ENCODE data around the gene DUSP28.

The DUSP28 gene

DNA sequence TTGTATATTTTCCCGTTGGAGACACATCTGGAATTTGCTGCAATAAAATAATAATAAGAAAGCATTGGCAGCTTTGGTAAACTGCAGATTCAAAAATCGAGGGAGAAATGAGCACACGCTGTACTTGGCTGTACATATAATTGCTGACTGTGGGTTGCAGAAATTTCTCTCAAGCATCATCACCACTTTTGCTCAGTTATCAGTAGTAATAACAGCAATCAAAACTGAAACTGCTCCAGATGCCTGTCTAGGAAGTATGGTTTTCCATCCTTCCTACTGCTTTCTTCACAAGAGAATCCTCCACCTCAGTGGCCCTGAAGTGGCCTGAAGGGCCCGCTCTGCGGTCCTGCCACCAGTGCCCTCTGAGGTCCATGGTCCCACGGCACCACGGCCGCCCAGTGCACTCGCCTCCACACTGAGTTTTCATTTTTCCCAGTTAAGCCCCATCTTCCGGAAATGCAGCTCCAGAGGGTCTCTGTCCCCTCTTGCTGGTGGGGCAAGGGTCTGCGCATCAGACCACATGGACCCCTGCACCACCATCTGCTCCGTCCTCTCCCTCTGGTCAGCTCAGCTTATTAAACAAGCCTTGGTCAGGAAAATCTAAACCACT, 3.9 kb downstream of the DUSP28 start:
- H3K27ac ChIP-seq, result no peak overlapping the region
- no peak for TF ChIP-seq ZFX (IDR thresholded peaks at IDR 0.05)
- TF ChIP-seq, protein P1, sequence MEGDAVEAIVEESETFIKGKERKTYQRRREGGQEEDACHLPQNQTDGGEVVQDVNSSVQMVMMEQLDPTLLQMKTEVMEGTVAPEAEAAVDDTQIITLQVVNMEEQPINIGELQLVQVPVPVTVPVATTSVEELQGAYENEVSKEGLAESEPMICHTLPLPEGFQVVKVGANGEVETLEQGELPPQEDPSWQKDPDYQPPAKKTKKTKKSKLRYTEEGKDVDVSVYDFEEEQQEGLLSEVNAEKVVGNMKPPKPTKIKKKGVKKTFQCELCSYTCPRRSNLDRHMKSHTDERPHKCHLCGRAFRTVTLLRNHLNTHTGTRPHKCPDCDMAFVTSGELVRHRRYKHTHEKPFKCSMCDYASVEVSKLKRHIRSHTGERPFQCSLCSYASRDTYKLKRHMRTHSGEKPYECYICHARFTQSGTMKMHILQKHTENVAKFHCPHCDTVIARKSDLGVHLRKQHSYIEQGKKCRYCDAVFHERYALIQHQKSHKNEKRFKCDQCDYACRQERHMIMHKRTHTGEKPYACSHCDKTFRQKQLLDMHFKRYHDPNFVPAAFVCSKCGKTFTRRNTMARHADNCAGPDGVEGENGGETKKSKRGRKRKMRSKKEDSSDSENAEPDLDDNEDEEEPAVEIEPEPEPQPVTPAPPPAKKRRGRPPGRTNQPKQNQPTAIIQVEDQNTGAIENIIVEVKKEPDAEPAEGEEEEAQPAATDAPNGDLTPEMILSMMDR (conservative IDR thresholded peaks at IDR 0.05), result no peak

DNA sequence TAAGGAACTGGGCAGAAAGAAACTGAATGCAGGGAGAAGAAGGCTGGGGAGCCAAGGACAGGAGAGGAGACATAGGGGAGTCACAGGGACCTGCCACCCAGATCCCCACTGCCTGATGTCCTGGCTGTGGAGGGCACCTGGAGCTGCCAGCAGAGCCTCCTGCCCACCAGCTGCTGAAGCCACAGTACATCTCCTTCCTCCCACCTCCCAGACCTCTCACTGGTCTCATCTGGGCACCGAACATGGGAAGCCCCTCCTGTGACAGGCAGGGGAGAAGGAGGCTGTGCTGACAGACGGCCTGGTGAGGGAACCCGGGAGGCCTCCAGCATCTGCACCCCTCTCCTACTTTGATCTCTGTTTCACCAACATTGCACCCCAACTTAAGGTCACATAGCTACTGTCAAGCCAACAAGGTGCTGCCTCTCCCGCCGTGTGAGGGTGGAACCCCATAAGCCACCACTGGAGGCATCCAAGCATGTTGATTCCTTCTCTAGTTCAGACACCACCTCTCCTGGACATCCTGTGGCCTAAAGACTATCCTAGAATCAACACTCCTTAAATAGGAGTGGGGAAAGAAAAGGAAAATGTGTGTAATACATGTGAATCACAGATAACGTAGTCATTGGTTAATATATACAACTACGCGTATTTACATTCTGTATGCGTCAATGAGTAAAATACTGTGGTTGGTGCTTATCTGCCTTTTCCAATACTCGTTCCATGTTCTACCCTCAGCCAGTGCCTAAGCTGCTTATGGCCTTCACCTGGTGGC, 4.6 kb downstream of the DUSP28 start:
- TF ChIP-seq ZFX (IDR thresholded peaks at IDR 0.05), result no peak
- TF ChIP-seq, protein P1 (conservative IDR thresholded peaks at IDR 0.05), result no peak
- H3K27ac ChIP-seq, result peak overlapping the region; percentile 94

DNA sequence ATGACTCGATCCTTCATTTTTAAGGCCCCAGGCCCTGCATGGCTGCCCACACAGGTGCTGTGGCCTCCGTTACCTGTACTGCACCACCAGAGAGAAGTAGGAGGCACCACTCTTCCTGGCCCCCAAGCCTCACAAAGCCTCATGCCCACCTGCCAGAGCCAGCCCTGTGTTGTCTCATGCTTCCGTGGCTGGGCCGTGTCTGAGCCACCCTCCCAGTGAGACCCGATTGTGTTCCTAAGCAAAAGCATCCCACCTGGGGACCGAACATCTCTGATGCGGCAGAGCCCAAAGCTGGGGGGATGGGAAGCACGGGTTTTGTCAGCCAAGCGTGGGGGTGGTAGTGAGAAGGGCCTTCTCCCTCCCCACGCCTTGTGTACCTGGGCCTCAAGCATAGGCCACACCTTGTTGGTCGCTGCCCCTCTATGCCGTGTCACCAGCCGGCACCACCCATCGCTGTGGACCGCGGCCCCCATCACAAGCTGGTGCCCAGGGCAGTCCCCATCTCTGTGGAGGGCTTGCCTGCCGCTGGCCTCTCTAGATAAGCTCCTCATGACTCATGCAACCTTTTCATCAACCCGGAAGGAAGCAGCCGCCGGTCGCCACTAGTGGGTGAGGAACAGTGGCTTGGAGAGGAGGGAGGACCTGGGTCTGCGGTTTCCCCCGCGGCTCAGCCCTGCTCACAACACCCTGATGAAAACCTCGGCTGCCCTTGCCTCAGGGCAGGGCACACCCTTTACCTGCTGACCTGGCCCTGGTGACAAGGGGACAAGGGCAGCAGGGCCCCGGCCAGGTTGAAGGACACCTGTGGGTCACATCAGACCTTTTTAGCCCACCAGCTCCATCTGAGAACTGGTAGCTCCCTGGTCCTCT, 5.4 kb downstream of the DUSP28 start:
- peak overlapping the region; percentile 94 for H3K27ac ChIP-seq
- TF ChIP-seq, protein P1 (conservative IDR thresholded peaks at IDR 0.05), result no peak
- TF ChIP-seq ZFX (IDR thresholded peaks at IDR 0.05), result no peak

DNA sequence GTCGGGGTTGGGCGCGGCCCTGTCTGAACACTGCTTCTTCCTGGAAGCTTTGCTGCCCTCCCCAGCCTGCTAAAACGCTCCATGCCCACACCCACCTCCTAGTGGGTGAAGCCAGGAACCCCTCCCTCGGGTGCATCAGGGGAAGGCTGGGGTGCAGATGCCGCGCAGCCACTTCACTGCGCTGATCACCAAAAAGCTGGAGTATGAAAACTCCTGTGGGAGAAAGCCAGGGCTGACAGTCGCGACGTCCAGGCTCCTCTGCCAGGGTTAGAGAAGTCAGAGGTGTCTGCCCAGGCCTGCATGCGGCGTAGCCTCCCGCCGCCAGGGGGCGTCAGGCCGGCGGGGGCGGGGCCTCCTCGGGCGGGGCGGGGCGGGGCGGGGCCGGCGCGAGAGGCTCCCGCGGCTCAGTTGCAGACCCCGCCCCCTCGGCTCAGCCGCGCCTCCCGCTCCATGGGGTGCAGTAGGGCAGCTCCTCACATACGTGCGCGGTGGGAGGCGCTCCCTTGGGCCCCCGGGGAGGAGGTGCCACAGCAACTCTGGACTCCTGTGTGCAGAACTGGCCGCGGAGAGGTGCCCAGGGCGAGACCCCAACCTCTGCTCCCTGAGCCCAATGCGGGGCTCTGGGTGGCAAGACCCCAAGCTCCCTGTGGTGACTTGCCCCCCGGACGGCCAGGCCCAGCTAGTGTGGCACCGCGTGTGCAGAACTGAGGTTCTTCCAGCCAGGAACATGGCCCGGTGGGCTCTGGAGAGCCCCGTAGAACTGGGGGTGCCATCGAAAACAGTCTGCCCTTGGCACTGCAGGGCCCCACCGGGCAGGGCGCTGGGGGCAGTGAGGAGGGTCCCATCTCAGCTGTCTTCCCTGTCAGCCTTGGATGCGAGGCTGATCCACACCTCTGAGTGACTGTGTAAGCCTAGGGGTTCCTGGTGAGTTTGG, 6.3 kb downstream of the DUSP28 start:
- TF ChIP-seq ZFX (IDR thresholded peaks at IDR 0.05), result no peak
- TF ChIP-seq, protein P1 (conservative IDR thresholded peaks at IDR 0.05), result peak; percentile 96

DNA sequence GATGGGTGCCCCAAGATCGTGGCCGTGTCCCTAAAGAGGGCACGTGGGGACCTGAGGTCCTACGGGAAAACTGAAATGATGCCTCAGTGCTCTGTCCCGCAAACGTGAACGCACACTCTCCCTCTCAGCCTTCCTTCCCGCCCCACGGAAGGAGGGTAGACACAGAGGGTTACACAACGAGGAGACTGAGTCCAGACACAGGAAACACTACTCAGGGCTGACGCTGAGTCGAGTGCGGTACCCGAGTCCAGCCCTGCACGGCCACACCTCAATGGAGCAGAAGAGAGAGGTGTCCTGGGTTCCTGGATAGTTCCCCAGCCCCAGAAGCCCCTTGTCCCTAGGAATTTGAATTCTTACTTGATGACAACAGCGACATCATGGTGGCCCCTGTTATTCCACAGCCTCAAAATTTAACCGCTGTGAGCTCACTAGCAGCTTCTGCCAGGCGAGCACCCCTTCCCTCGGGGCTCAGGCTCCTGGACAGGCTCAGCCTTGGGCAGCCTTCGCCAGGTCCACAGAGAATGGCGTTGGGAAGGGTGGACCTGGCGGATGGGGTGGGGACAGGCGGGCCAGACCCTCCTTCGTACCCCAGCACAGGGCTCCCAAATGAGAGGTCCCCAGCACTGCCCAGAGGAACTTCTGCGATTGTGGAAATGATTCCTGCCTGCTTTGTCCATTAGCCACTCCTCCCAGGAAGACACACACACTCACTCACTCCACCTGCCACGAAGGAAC, 7.1 kb downstream of the DUSP28 start:
- peak overlapping the region; percentile 94 for H3K27ac ChIP-seq
- TF ChIP-seq ZFX (IDR thresholded peaks at IDR 0.05), result no peak
- TF ChIP-seq, protein P1 (conservative IDR thresholded peaks at IDR 0.05), result no peak

More for the DNA sequence above, 6.3 kb downstream of the DUSP28 start:
- peak overlapping the region; percentile 94 for H3K27ac ChIP-seq
